Measurements from ENCODE around the gene CYP2E1. TPM values are rescaled to one million over a fixed set of nuclear protein-coding genes. Genes with fewer than 3 reads are reported as not detected.
"Not testable (repeated sequence)": the region's sequence is repeated elsewhere in the genome, so short reads cannot be mapped to it uniquely, and the experiment has no call there.

The CYP2E1 gene
- total and polyA plus RNA-seq, 2 donors (not counting 1 experiment from before 2014, with no cell fraction given): 0.50 to 0.90 TPM

GRCh38 chr10:133568287-133568614 is 41.1 kb downstream of the CYP2E1 start:
- Histone ChIP-seq H3K36me3 (ENCODE audit: control insufficient read depth, insufficient read depth, low read length) (no peaks in the 10 kb centered on the region), H3K27ac (ENCODE audit: insufficient read depth, low read length) (no peak overlapping the region), H2AFZ (ENCODE audit: low read length) (no peak overlapping the region), H3K9ac (ENCODE audit: insufficient read depth, low read length) (no peak overlapping the region), H4K20me1 (ENCODE audit: control insufficient read depth, extremely low read depth, insufficient read depth, low read length) (no peaks in the 10 kb centered on the region), H3K27me3 (ENCODE audit: control insufficient read depth, insufficient read depth, low read length) (no peaks in the 10 kb centered on the region), H3K4me3 (replicated peaks in 1 of 4; ENCODE audit: control extremely low read depth in 1 of 4, insufficient read depth in 1 of 4, low read depth in 3 of 4, low read length in 4 of 4) (no peak overlapping the region), H3K79me2 (ENCODE audit: control insufficient read depth, insufficient read depth, low read length) (no peaks in the 10 kb centered on the region), H3K9me3 (ENCODE audit: control insufficient read depth, insufficient read depth, low read depth, low read length) (no peaks in the 10 kb centered on the region), H3K4me1 (ENCODE audit: control insufficient read depth, extremely low read depth, insufficient read depth, low read length) (no peaks in the 10 kb centered on the region), H3K4me2 (ENCODE audit: extremely low read depth, insufficient read depth, low read length) (no peak overlapping the region)
- TF ChIP-seq EZH2 (IDR thresholded peaks at IDR 0.05; ENCODE audit: low read length, missing control alignments) (no peak), CTCF (conservative IDR thresholded peaks at IDR 0.05 in 1 of 2, IDR thresholded peaks at IDR 0.05 in 1 of 2; ENCODE audit: low read depth in 1 of 2, low read length in 2 of 2) (no peak)
- DNase-seq (ENCODE audit: low read depth in 2 of 2): no peak

GRCh38 chr10:133568831-133569527 is 41.8 kb downstream of the CYP2E1 start:
- H3K27ac ChIP-seq (ENCODE audit: insufficient read depth, low read length); DNase-seq (ENCODE audit: low read depth in 2 of 2); H2AFZ ChIP-seq (ENCODE audit: low read length); H3K9ac ChIP-seq (ENCODE audit: insufficient read depth, low read length); H3K27me3 ChIP-seq (ENCODE audit: control insufficient read depth, insufficient read depth, low read length); H3K79me2 ChIP-seq (ENCODE audit: control insufficient read depth, insufficient read depth, low read length); H3K4me1 ChIP-seq (ENCODE audit: control insufficient read depth, extremely low read depth, insufficient read depth, low read length); H4K20me1 ChIP-seq (ENCODE audit: control insufficient read depth, extremely low read depth, insufficient read depth, low read length); H3K36me3 ChIP-seq (ENCODE audit: control insufficient read depth, insufficient read depth, low read length); H3K4me2 ChIP-seq (ENCODE audit: extremely low read depth, insufficient read depth, low read length); H3K9me3 ChIP-seq (ENCODE audit: control insufficient read depth, insufficient read depth, low read depth, low read length): not testable (repeated sequence)
- peak overlapping the region in 1 of 4 experiments; percentile 37 for H3K4me3 ChIP-seq (replicated peaks in 1 of 4; ENCODE audit: control extremely low read depth in 1 of 4, insufficient read depth in 1 of 4, low read depth in 3 of 4, low read length in 4 of 4)

GRCh38 chr10:133569801-133570200 is 42.6 kb downstream of the CYP2E1 start:
- not testable (repeated sequence) for H3K27me3 ChIP-seq (ENCODE audit: control insufficient read depth, insufficient read depth, low read length); H3K4me3 ChIP-seq (replicated peaks in 1 of 4; ENCODE audit: control extremely low read depth in 1 of 4, insufficient read depth in 1 of 4, low read depth in 3 of 4, low read length in 4 of 4); H3K9ac ChIP-seq (ENCODE audit: insufficient read depth, low read length); H3K4me1 ChIP-seq (ENCODE audit: control insufficient read depth, extremely low read depth, insufficient read depth, low read length); H3K27ac ChIP-seq (ENCODE audit: insufficient read depth, low read length); DNase-seq (ENCODE audit: low read depth in 2 of 2); H3K79me2 ChIP-seq (ENCODE audit: control insufficient read depth, insufficient read depth, low read length); H3K4me2 ChIP-seq (ENCODE audit: extremely low read depth, insufficient read depth, low read length); H2AFZ ChIP-seq (ENCODE audit: low read length); H3K9me3 ChIP-seq (ENCODE audit: control insufficient read depth, insufficient read depth, low read depth, low read length); H3K36me3 ChIP-seq (ENCODE audit: control insufficient read depth, insufficient read depth, low read length); H4K20me1 ChIP-seq (ENCODE audit: control insufficient read depth, extremely low read depth, insufficient read depth, low read length)

- DNase-seq (ENCODE audit: low read depth in 2 of 2); H3K27me3 ChIP-seq (ENCODE audit: control insufficient read depth, insufficient read depth, low read length); H3K4me2 ChIP-seq (ENCODE audit: extremely low read depth, insufficient read depth, low read length); H3K4me1 ChIP-seq (ENCODE audit: control insufficient read depth, extremely low read depth, insufficient read depth, low read length); H3K9me3 ChIP-seq (ENCODE audit: control insufficient read depth, insufficient read depth, low read depth, low read length); H2AFZ ChIP-seq (ENCODE audit: low read length); H3K79me2 ChIP-seq (ENCODE audit: control insufficient read depth, insufficient read depth, low read length); H3K36me3 ChIP-seq (ENCODE audit: control insufficient read depth, insufficient read depth, low read length); H3K27ac ChIP-seq (ENCODE audit: insufficient read depth, low read length); H4K20me1 ChIP-seq (ENCODE audit: control insufficient read depth, extremely low read depth, insufficient read depth, low read length); H3K9ac ChIP-seq (ENCODE audit: insufficient read depth, low read length); H3K4me3 ChIP-seq (replicated peaks in 1 of 4; ENCODE audit: control extremely low read depth in 1 of 4, insufficient read depth in 1 of 4, low read depth in 3 of 4, low read length in 4 of 4): not testable (repeated sequence)
Observed at GRCh38 chr10:133572055-133572454, 44.9 kb downstream of the CYP2E1 start.

GRCh38 chr10:133573460-133573859 is 46.3 kb downstream of the CYP2E1 start:
- H3K4me2 ChIP-seq (ENCODE audit: extremely low read depth, insufficient read depth, low read length); H3K4me1 ChIP-seq (ENCODE audit: control insufficient read depth, extremely low read depth, insufficient read depth, low read length); H4K20me1 ChIP-seq (ENCODE audit: control insufficient read depth, extremely low read depth, insufficient read depth, low read length); H2AFZ ChIP-seq (ENCODE audit: low read length); H3K9ac ChIP-seq (ENCODE audit: insufficient read depth, low read length); H3K4me3 ChIP-seq (replicated peaks in 1 of 4; ENCODE audit: control extremely low read depth in 1 of 4, insufficient read depth in 1 of 4, low read depth in 3 of 4, low read length in 4 of 4); H3K9me3 ChIP-seq (ENCODE audit: control insufficient read depth, insufficient read depth, low read depth, low read length); H3K27ac ChIP-seq (ENCODE audit: insufficient read depth, low read length); H3K27me3 ChIP-seq (ENCODE audit: control insufficient read depth, insufficient read depth, low read length); H3K36me3 ChIP-seq (ENCODE audit: control insufficient read depth, insufficient read depth, low read length); H3K79me2 ChIP-seq (ENCODE audit: control insufficient read depth, insufficient read depth, low read length): not testable (repeated sequence)
- peak in 1 of 2 donors; percentile 1 for DNase-seq (ENCODE audit: low read depth in 2 of 2)

GRCh38 chr10:133577037-133577436 is 49.9 kb downstream of the CYP2E1 start:
- DNase-seq (ENCODE audit: low read depth in 2 of 2); H3K79me2 ChIP-seq (ENCODE audit: control insufficient read depth, insufficient read depth, low read length); H2AFZ ChIP-seq (ENCODE audit: low read length); H3K4me1 ChIP-seq (ENCODE audit: control insufficient read depth, extremely low read depth, insufficient read depth, low read length); H4K20me1 ChIP-seq (ENCODE audit: control insufficient read depth, extremely low read depth, insufficient read depth, low read length); H3K27me3 ChIP-seq (ENCODE audit: control insufficient read depth, insufficient read depth, low read length); H3K9ac ChIP-seq (ENCODE audit: insufficient read depth, low read length); H3K9me3 ChIP-seq (ENCODE audit: control insufficient read depth, insufficient read depth, low read depth, low read length); H3K4me2 ChIP-seq (ENCODE audit: extremely low read depth, insufficient read depth, low read length); H3K36me3 ChIP-seq (ENCODE audit: control insufficient read depth, insufficient read depth, low read length); H3K27ac ChIP-seq (ENCODE audit: insufficient read depth, low read length); H3K4me3 ChIP-seq (replicated peaks in 1 of 4; ENCODE audit: control extremely low read depth in 1 of 4, insufficient read depth in 1 of 4, low read depth in 3 of 4, low read length in 4 of 4): not testable (repeated sequence)

Data from fibroblast of lung (primary cell).